ENCODE measurements around the gene RAD51B.
"Not testable (repeated sequence)": the region's sequence is repeated elsewhere in the genome, so short reads cannot be mapped to it uniquely, and the experiment has no call there.

Gene RAD51B

DNA sequence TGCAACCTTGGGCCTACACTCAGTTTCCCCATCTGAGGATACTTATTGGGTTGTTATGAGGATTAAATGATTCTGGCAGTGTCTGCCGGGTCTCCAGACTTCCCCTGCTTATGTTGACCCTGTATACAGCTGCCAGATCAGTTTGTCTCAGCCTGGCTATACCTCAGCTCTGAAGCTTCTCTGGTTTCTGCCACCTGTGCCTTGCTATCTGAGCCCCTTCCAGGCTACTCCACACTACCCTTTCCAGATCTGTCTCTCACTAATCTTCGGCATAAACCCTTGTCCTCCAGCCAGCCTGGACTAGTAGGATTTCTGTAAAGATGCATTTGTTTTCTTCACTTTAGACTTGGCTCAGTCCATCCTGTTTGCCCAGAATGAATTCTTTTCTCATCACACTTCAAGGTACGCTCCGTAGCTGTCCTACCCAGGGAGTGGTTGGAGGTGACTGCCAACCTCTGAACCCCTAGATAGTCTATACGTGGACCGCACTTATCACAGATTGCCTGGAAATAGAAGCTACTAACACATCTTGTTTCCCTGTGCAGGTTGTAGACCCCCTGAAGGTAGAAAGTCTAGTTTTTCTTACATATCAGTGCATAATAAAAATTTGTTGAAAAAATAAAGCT, 422.4 kb downstream of the RAD51B start:
- DNase-seq, result no peak

DNA sequence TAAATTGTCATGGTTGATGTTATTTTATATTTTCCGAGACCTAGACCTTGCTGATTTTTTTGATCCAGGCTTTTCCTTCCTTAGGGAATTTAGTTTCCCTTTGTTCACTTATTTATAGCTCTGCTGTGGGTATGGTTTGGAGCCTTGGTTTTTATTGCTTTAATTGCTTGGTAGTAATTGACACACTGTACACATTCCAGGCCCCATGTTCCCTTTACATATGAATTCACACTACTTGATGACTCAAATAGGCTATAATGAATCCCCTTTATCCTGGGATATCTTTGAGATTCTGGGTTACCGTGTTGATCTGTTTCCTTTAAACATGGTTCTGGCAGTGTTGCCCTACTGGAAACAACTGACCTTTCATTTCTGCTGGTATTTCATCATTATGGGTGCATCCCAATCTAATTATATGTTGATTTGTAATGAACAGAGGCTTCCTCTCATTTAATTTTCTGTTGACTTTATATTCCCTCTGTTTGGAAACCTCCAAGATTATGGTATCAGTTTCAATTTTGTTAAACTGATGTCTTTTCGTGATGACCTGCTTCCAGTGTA, 424.0 kb downstream of the RAD51B start:
- DNase-seq, result no peak

DNA sequence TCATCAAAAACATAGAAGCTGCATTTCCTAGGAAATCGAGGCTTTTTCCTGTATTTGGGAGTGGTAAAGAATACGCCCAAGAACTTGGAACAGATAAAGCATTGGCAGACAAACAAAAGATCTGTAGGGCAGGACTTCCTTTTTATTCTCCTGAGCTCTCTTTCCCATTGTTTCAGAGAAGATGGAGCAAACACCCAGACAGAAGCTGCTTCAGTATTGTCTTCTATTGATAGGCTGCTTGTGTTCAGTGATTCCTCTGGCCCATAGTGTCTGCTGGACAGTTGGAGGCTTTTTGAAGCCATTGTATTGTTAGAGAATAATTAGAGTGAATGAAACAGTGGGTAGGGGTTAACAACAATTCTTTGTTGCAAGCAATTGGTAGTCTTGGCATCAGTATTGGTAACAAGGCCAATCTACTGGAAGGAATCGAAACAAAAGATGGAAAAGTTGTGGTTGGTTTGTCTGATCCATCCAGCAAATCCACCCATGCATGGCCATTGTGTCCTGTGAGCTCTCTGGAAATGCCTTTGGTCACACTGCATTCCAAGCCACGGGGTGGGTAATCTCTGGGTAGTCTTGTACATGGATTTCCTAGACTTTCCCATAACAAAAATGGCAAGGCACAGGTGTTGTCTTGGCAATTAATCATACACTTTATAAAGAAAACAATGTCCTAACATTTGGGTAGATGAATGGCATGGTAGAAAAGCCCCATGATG, 424.8 kb downstream of the RAD51B start:
- DNase-seq, result no peak

GRCh38 chr14:68245146-68246073, 425.8 kb downstream of the RAD51B start:
- DNase-seq, result no peak

- DNase-seq, result no peak
These were observed 426.7 kb downstream of the RAD51B start for GRCh38 chr14:68246074-68246785.

- no peak for DNase-seq
These were observed 427.2 kb downstream of the RAD51B start for GRCh38 chr14:68246786-68247105.

DNA sequence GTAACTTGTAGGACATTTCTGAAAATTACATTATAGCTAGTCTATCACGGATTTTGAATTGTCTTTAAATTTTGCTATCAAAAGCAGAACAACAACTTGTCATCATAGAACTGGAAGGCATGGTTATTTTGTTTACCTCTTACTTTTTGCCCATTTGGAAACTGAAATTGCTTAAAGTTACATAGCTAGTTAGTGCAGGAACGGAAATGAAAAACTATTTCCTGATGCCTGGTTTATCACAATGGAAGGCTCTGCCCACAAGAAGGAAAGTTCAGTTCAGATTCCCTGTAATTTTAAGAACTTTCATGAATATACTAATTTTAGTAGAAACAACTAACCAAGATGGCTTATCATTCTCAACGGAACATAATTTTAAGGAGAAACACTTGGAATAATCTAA, 427.7 kb downstream of the RAD51B start:
- DNase-seq, result no peak

DNA sequence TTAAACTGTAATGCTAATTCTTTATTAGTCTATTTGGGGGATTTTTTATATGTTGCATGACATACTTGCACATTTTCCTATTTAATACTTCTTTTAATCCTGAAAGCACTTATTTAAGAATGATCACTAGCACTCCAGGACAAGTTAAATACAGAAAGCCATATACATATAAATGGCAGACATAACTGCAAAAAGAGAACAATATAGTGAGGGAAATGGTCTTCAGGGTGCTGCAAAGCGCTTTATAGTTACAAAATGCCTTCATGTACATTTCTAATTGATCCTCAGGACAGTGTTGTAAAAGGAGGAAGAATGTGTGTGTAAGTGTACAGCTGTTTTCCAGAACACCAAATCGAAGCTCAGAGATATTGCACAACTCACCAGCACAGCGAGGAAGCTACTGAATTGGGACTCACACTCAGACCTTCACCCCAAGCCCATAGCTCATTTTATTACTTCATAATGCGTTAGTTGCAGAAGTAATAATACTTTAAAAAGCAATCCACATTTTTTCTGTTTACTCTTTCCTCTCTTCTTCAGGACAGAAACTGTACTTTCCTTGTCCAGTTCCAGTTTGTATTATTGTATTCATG, 428.2 kb downstream of the RAD51B start:
- no peak for DNase-seq

GRCh38 chr14:68248481-68249255, 429.1 kb downstream of the RAD51B start:
- peak; percentile 51 for DNase-seq

- no peak for DNase-seq
These were observed 430.3 kb downstream of the RAD51B start for GRCh38 chr14:68249661-68250451.

- no peak for DNase-seq
These were observed 431.6 kb downstream of the RAD51B start for GRCh38 chr14:68250927-68251768.

- DNase-seq, result no peak
These were observed 432.2 kb downstream of the RAD51B start for GRCh38 chr14:68251769-68252100.

- DNase-seq, result no peak
These were observed 433.7 kb downstream of the RAD51B start for GRCh38 chr14:68253160-68253780.

DNA sequence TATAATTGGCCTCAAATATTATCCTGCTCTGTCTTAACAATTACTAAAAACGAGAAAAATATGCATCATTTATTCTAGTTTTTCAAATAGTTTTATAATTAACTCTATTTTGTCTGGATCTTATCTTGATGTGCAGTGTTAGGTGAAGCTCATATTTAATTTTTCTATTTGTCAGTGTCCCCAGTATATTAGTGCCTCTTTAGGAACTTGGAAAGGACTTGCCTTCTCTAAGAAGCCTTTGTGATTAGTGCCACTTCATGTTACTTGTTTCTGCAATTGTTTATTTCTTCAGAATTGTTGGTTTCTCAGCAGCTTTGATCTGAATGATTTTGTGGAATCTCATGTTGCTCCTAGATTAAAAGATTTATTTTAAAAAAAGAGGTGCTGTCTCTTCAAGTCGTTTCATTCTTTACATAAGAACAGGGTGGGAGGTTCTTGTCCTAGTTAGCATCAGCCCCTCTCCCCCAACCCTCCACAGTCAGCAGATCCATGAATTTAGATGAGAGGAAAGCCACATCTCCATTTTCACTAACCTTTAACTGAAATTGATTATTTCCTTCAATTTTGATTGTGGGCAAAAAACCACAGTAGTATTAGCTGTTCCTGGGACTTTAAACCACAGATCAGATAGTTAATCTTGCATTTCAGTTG, 434.4 kb downstream of the RAD51B start:
- DNase-seq, result no peak

DNA sequence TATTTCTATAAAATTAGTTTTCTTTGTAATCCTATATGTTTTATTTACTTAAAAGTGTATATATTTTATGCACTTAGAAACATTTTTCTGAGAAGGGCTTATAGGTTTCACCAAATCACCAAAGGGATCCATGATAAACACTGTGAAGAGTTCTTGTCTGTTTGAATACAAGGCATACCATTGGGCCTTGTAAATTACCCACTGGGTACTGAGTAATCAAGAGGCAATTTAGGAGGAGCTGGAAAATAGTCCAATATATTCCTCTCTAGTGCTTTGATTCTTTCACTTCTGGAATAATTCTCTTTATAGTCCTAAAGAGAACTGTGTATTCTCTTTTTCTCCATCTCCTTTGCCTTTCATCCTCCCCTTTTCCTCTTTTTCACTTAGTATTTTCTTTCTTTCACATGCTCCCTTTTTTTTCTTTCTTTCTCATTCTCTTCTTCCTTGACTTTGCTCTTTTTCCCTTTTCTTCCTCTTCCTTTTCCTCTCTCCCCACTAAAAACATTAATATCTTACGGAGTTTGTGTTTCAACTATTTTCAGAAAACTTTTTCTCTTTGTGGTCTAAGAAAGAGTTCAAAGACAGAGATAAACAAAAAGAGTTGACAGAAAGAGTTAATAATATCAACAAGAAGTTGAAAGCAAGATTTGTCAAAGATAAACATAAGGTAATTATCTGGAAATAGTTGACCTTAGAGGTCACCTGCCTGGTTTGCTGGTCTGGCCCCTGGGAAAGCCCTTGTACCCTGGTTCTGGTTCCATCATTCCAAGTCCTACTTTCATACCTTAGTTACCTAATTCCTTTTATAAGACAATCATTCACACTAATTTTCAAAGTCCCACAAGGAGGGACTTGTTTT, 435.3 kb downstream of the RAD51B start:
- no peak for DNase-seq

GRCh38 chr14:68255693-68256178, 436.2 kb downstream of the RAD51B start:
- no peak for DNase-seq

GRCh38 chr14:68257969-68258368, 438.4 kb downstream of the RAD51B start:
- no peak for DNase-seq

DNA sequence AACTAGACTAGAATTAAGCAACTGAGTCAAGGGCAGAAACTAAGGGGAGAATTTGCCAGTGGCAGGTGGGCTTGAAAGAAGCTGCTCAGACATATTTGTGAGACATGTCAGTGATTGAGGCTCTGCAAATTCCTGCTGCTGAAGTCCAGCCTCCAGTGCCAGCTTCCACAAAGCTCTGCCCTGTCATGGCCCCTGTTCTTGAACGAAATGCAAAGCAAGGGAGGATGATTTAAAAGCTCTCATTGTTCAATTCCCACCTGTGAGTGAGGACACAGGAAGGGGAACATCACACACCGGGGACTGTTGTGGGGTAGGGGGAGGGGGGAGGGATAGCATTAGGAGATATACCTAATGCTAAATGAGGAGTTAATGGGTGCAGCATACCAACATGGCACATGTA, 439.4 kb downstream of the RAD51B start:
- not testable (repeated sequence) for DNase-seq

Measured in NCI-H2107 (cell line).